A549 (cell line): Measurements from ENCODE around the gene CA10.

Experiments
- CEBPB ChIP-seq, 2 experiments: fragments of >200 bp in 1 of 2; sonication (Bioruptor Twin) in 1 of 2; formaldehyde crosslinking in 1 of 2; IDR thresholded peaks; 2 replicates each; pipeline ENCODE4 v1.6.1; 2012 to 2016
- CHD4 ChIP-seq: fragments of 200-600 bp; sonication (generic); IDR thresholded peaks from 2 replicates; pipeline ENCODE4 v1.6.1; 2016; ENCODE audit warnings: antibody characterized with exemption, mild to moderate bottlenecking, borderline replicate concordance
- EP300 ChIP-seq, 2 experiments: fragments of >200 bp; sonication (Bioruptor Twin); formaldehyde crosslinking; IDR thresholded peaks; 2 replicates in 1 of 2; 3 replicates in 1 of 2; pipeline ENCODE4 v1.6.1; 2016 to 2017
- FOSB ChIP-seq: fragments of 250-450 bp; sonication (Bioruptor Pico); IDR thresholded peaks from 2 replicates; pipeline ENCODE4 v1.5.0; 2020; ENCODE audit warnings: mild to moderate bottlenecking, moderate library complexity
- KDM1A ChIP-seq: fragments of 200-600 bp; sonication (generic); IDR thresholded peaks from 2 replicates; pipeline ENCODE4 v1.6.1; 2016; ENCODE audit warnings: low read depth, mild to moderate bottlenecking
- RAD21 ChIP-seq, 2 experiments: fragments of >200 bp in 1 of 2; sonication (Bioruptor Twin) in 1 of 2; formaldehyde crosslinking in 1 of 2; IDR thresholded peaks in 1 of 2; conservative IDR thresholded peaks in 1 of 2; 2 replicates in 1 of 2; 3 replicates in 1 of 2; pipeline ENCODE4 v1.6.1; 2012 to 2018; ENCODE audit warnings: inconsistent platforms in 1 of 2
- RFX5 ChIP-seq: fragments of 450-650 bp; IDR thresholded peaks from 2 replicates; pipeline ENCODE4 v1.7.1; 2014; ENCODE audit warnings: antibody characterized with exemption, mild to moderate bottlenecking, moderate library complexity
- RNF2 ChIP-seq: fragments of 200-600 bp; sonication (generic); IDR thresholded peaks from 2 replicates; pipeline ENCODE4 v1.6.1; 2016; ENCODE audit warnings: low read depth, mild to moderate bottlenecking, antibody characterized with exemption, moderate library complexity, borderline replicate concordance
- TF ChIP-seq, protein P1 (sequence below): fragments of 450-650 bp; IDR thresholded peaks from 2 replicates; pipeline ENCODE4 v1.6.1; 2014; ENCODE audit warnings: antibody characterized with exemption
- TF ChIP-seq, protein P2 (sequence below): fragments of >200 bp; sonication (Bioruptor Twin); formaldehyde crosslinking; IDR thresholded peaks from 3 replicates; pipeline ENCODE4 v1.5.1; 2016
- TF ChIP-seq, protein P3 (sequence below): fragments of 250-450 bp; sonication (Bioruptor Pico); IDR thresholded peaks from 2 replicates; pipeline ENCODE4 v1.5.0; 2021; ENCODE audit warnings: mild to moderate bottlenecking, moderate library complexity, borderline replicate concordance

DNA sequence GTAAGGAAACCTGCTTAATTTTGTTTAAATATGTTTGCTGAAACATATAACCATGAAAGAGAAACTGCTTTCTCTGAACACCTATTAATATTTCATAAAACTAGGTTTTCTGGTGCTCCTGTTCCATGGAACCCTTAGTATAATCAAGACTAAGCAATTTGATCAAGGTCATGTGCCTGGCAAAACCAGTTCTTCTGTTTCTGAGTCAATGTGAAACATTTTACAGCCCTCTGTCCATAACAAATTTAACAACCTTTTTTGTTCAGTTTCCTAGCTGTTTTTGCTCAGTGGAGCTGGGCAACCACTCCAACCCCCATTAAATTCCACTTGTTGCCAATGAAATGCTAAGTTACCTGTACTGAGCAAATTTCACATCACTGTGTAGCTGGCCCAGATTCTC, 344.0 kb downstream of the CA10 start:
- TF ChIP-seq CHD4 (no peak), RNF2 (no peak), KDM1A (no peak), RFX5 (no peak), FOSB (CRISPR knock-in tag) (no peak), RAD21 (conservative IDR thresholded peaks at IDR 0.05 in 1 of 2, IDR thresholded peaks at IDR 0.05 in 1 of 2) (no peak), EP300 (IDR thresholded peaks at IDR 0.05) (no peak), CEBPB (IDR thresholded peaks at IDR 0.05) (no peak)
- TF ChIP-seq, protein P1, sequence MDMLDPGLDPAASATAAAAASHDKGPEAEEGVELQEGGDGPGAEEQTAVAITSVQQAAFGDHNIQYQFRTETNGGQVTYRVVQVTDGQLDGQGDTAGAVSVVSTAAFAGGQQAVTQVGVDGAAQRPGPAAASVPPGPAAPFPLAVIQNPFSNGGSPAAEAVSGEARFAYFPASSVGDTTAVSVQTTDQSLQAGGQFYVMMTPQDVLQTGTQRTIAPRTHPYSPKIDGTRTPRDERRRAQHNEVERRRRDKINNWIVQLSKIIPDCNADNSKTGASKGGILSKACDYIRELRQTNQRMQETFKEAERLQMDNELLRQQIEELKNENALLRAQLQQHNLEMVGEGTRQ = no peak
- TF ChIP-seq, protein P2, sequence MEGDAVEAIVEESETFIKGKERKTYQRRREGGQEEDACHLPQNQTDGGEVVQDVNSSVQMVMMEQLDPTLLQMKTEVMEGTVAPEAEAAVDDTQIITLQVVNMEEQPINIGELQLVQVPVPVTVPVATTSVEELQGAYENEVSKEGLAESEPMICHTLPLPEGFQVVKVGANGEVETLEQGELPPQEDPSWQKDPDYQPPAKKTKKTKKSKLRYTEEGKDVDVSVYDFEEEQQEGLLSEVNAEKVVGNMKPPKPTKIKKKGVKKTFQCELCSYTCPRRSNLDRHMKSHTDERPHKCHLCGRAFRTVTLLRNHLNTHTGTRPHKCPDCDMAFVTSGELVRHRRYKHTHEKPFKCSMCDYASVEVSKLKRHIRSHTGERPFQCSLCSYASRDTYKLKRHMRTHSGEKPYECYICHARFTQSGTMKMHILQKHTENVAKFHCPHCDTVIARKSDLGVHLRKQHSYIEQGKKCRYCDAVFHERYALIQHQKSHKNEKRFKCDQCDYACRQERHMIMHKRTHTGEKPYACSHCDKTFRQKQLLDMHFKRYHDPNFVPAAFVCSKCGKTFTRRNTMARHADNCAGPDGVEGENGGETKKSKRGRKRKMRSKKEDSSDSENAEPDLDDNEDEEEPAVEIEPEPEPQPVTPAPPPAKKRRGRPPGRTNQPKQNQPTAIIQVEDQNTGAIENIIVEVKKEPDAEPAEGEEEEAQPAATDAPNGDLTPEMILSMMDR = no peak
- TF ChIP-seq, protein P3, sequence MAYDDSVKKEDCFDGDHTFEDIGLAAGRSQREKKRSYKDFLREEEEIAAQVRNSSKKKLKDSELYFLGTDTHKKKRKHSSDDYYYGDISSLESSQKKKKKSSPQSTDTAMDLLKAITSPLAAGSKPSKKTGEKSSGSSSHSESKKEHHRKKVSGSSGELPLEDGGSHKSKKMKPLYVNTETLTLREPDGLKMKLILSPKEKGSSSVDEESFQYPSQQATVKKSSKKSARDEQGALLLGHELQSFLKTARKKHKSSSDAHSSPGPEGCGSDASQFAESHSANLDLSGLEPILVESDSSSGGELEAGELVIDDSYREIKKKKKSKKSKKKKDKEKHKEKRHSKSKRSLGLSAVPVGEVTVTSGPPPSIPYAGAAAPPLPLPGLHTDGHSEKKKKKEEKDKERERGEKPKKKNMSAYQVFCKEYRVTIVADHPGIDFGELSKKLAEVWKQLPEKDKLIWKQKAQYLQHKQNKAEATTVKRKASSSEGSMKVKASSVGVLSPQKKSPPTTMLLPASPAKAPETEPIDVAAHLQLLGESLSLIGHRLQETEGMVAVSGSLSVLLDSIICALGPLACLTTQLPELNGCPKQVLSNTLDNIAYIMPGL (CRISPR knock-in tag) = no peak
